ENCODE data around the gene NAA40. TPM values are rescaled to one million over a fixed set of nuclear protein-coding genes. Genes with fewer than 3 reads are reported as not detected.

Gene NAA40
- total RNA-seq, 1 donor, result 13.3 TPM

DNA sequence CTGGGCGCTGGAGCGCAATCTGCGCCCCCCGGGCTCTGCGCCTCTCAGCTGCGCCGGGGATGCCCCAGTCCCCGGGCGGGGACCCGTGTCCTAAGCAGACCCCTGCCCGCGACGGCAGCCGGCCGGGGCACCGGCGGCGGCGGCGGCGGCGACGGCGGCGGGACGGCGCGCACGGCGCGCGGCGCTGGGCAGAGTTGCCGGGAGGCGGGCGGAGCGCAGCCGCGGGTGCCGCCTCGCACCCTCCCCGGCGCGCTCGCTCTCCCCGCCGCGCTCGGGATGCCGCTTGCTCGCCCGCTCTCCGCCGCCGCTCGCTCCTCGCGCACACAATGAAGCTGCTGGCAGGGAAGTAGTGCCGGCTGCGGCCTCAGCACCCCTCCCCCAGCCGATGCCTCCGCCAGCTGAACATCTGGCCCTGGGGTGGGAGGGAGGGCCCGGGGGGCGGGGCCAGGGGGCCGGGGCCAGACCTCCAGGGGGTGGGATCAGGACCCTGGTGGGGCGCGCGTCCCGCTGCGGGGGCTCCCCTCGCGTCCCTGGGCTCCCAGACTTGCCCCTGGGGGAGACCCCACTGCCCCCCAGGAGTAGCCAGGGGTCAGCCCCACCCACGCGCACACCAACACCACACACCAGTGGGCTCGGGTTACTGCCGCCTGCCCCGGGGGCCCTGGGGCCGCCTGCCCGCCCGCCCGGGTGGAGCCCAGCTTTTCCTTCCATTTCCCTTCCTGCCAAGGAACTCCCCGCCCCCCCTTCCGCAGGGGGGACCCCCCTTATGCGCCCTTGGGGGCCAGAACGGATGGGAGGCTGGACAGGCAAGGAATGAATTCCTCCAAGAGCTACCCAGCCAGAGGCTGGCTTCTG lies 21.7 kb upstream of the NAA40 start, which contains the start of gene RCOR2:
Gene RCOR2 (minus strand): TSS at position 328 of the 855 bp plus-strand sequence. CDS start 708 bp downstream, outside the sequence.
- H3K4me3 ChIP-seq (ENCODE audit: low read depth, low read length), result peak within 1 kb of the TSS; percentile 66
- peak; percentile 82 for DNase-seq (ENCODE audit: low read depth)
- TF ChIP-seq, protein P1, sequence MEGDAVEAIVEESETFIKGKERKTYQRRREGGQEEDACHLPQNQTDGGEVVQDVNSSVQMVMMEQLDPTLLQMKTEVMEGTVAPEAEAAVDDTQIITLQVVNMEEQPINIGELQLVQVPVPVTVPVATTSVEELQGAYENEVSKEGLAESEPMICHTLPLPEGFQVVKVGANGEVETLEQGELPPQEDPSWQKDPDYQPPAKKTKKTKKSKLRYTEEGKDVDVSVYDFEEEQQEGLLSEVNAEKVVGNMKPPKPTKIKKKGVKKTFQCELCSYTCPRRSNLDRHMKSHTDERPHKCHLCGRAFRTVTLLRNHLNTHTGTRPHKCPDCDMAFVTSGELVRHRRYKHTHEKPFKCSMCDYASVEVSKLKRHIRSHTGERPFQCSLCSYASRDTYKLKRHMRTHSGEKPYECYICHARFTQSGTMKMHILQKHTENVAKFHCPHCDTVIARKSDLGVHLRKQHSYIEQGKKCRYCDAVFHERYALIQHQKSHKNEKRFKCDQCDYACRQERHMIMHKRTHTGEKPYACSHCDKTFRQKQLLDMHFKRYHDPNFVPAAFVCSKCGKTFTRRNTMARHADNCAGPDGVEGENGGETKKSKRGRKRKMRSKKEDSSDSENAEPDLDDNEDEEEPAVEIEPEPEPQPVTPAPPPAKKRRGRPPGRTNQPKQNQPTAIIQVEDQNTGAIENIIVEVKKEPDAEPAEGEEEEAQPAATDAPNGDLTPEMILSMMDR (IDR thresholded peaks at IDR 0.05; ENCODE audit: insufficient read depth, low read length), result no peak

DNA sequence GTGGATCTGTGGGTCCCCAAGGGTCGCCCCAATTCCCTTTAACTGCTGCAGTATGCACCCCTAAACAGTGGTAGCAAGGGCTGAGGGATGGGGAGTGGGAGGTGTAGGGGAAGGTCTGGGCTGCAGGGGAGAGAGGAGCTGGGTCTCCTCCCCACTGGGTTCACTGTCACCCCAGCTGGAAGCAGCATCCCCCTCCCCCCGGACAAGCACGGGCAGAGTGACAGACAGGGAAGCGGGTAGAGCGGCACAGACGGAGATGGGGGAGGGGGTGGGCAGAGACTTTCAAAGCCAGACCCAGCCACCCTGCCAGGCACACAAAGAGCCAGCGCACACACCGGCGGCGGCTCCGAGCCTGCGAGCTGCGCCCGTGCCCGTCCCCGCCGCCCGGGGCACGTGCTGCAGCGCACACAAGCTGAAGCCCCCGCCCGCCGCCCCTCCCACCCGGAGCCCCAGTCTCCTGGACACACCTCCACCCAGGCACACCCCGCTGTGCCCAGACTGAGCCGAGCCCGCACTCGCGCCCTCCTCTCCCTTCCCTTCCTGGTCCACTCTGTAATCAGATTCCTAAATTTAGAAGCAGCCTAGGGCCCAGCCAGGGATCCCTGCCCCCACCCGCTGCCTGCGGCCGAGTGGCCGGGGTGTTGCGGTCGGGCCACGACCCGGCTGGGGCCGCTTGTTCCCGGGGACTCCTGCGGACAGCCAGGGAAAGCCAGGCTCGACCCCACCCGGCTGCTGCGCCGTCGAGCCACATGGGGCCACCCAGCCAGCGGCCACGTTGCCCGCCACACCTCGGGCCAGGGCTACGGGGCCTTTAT lies 20.9 kb upstream of the NAA40 start:
- peak; percentile 51 for DNase-seq (ENCODE audit: low read depth)
- H3K4me3 ChIP-seq (ENCODE audit: low read depth, low read length), result peak overlapping the region; percentile 66
- TF ChIP-seq, protein P1 (IDR thresholded peaks at IDR 0.05; ENCODE audit: insufficient read depth, low read length), result no peak

DNA sequence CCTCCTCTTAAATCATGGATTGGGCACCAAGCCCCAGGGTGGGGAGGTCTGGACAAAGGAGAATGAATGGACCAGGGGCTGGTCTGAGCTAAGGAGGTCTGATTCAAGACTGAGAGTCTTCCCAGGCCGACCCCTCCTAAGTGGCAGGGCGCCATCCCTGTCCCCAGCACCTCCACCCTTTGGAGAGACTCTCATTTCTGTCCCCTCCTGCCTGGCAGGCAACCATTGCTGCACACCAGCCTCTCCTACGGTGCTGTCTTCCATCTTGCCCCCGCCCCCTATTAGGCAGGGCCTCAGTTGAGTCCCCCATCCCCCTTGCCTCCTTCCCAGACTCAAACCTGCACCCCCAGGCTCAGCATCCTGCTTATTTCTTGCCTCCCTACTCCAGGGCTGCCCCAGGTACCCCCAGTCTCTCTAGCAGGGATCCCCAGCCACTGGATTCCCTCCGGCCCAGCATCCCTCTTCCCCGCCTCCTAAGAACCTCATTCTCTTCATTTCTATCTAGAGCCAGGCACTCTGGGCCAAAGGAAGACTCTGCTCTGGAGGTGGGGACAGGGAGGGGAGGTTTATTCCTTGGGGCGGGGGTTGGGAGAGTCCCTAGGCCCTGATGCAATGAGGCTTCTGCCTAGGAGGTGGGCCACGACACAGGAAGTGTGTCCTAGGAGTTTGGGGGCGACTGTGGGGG lies 20.2 kb upstream of the NAA40 start:
- peak; percentile 39 for DNase-seq (ENCODE audit: low read depth)
- H3K4me3 ChIP-seq (ENCODE audit: low read depth, low read length), result no peak overlapping the region
- TF ChIP-seq, protein P1 (IDR thresholded peaks at IDR 0.05; ENCODE audit: insufficient read depth, low read length), result no peak

DNA sequence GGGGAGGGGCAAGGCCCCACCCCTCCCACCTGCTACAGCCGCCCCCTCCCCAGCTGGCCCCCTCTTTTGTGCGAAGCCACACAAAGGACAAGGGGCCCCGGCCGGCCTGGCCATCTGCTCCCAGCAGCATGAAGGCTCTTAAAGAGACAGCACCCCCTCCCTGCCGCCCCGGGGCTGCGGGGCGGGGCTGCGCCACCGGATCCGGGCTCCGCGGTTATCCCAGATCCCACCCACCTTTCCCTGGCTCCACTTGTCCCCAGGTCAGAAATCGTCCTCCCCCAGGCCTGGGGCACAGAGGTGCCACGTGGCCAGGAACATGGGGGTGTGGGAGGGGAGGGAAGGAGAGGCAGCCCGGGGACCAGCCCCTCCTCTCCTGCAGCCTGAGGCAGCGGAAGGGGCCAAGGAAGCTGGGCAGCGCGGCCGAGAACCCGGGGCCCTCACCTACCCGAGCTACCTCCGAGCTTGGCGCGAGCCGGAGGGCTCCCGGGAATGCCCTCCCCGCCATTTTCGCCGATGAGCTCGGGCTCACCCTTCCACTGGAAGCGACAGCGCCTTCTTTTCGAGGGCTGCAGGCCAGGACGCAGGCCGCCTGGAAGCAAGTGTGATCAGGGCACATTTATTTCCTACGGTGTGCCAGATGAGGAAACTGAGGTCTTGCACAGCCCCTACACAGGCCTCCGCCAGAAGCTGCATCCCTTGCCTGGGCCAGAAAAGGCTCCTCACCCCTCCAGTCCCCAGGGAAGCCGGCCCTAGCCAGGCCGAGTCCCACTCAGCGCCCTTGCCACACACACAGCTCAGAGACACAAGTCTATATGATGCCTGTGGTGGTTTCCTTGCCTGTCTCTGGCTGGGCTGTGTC lies 19.3 kb upstream of the NAA40 start:
- DNase-seq (ENCODE audit: low read depth), result peak; percentile 22
- TF ChIP-seq, protein P1 (IDR thresholded peaks at IDR 0.05; ENCODE audit: insufficient read depth, low read length), result no peak
- peak overlapping the region; percentile 42 for H3K4me3 ChIP-seq (ENCODE audit: low read depth, low read length)

DNA sequence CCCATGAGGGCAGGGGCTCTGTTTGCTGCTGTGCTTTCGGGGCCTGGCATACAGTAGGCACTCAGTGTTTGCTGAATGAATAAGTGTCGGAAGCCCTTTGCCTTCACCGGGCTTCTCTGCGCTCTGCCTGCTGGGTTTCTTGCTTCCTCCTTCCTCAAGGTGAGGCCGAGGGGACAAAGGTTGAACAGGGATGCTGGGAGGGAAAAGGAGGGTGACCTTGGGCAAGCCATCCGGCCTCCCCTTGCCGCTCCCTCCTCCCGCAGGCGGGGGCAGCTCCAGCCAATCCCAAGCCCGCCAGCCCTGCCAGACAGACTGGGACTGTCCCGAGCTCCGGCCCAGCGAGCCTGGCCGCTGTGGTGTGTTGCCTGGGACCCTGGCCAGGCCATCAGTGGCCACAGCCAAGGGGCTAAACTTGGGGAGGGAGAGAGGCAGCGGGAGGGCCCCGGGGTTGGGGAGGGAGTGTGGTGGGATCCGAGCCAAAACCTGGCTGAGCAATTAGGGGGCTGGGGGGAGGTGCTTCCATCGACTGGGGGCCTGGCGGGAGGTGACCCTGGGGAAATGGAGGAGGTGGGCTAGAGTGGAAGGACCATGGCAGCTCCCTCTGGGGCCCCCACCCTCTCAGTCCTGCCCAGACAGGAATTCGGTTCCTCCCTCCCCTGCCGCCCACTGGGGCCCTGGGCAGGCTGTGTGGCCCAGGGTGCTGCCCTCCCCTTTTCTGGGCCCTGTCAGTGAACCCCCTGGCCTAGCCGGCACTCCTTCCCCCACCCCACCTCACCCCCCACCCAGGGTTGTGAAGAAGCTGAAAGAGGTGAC lies 18.5 kb upstream of the NAA40 start:
- peak; percentile 23 for DNase-seq (ENCODE audit: low read depth)

More for the DNA sequence above, 18.5 kb upstream of the NAA40 start:
- H3K4me3 ChIP-seq (ENCODE audit: low read depth, low read length), result no peak overlapping the region
- TF ChIP-seq, protein P1 (IDR thresholded peaks at IDR 0.05; ENCODE audit: insufficient read depth, low read length), result no peak

Data from fibroblast of the aortic adventitia (primary cell).